ENCODE measurements around the gene CHMP4A.

CHMP4A gene, protein sequence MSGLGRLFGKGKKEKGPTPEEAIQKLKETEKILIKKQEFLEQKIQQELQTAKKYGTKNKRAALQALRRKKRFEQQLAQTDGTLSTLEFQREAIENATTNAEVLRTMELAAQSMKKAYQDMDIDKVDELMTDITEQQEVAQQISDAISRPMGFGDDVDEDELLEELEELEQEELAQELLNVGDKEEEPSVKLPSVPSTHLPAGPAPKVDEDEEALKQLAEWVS

DNA sequence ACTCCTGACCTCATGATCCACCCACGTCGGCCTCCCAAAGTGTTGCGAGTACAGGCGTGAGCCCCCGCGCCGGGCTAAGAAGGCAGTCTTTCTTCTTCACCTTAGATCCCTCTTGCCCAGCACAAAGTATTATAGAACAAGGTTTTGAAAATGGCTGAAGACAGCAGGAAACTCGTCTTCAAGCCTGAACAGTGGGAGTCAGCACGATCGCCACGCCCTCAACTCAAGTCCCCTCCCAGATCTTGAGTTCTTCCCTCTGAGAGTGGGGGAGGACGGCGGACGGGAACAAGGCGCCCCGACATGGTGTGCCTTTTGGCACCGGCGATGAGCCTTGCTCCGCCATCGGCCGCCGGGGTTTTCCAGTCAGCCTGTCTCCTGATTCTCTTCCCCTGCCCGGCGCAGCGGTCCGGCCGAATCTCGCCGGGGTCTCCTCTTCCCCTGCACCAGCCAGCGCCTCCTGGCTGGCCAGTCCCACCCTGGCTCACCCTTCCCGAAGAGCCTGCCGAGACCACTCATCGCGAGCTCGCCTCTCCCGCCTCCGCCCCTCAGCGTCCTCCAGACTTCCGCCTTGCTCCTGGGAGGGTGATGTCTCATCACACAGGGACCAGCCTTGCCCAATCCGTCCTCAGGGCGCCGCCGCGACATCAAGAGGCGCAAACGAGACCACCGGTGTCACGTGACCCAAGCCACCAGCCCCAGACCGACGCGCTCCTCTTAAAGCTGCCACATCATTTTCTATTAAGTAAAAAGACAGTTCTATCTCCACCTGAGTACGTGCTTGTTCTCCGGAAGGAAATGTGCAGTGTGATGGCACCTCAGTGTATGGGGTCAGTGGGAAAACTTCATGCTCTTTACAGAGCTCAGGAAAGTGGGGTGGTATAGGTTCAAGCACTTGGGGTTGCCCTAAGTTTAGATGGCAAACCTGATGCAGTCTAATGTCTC lies at the start of gene CHMP4A:
Gene CHMP4A (minus strand): TSS at position 565 of the 942 bp plus-strand sequence. CDS start 49 bp downstream, at position 516.
- peak; percentile 88 to 98 for DNase-seq (ENCODE audit: extremely low read depth in 1 of 2, low read depth in 1 of 2)

DNA sequence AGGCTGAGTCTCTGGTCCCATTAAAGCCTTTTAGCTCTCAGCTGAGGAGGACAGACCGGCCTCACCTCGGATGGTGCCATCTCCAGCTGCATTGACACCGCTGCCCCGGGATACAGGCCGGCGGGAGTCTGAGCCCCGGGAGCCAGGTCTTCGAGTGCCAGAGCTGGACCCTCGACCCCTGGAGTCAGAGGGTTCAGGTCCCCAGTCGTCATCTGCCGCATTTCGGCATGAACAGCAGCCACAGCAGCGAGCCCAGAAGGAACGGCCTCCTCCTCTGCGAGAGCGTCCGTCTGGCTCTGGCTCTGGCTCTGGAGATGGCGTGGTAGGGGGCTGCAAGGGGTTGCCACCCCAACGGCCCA lies 48.7 kb upstream of the CHMP4A start:
- DNase-seq (ENCODE audit: extremely low read depth in 1 of 2, low read depth in 1 of 2) = no peak

DNA sequence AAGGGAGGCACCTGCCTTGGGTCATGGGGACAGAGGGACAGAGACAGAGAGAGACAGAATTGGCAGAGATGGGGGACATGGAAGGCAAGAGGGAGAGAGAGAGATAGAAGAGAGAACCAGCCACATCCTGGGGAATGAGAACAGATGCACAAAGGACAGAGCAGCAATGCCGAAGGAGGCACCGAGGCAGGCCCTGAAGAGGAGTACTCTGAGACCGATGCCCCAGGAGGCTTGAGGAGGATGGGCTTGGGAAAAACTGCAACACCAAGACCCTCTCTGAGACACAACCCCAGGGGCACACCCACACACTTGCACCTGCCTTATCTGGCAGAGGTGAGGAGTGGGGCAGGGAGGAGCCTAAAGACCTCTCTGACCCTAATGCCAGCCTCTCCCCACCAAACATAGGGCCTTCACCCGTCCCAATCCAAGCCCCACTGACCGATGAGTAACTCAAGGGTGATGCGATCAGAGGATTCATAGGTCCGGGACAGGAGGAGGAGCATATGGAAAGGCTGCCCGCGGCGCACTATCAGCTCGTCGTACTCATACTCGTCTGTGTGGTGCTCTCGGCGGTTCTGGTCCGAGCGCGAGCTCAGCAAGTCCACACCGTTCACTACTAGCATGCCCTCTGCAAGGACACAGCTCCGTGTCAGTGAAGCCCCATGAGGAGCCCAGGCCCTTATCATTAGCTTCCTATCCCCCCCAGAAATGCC lies 48.1 kb upstream of the CHMP4A start:
- DNase-seq (ENCODE audit: extremely low read depth in 1 of 2, low read depth in 1 of 2) = no peak

DNA sequence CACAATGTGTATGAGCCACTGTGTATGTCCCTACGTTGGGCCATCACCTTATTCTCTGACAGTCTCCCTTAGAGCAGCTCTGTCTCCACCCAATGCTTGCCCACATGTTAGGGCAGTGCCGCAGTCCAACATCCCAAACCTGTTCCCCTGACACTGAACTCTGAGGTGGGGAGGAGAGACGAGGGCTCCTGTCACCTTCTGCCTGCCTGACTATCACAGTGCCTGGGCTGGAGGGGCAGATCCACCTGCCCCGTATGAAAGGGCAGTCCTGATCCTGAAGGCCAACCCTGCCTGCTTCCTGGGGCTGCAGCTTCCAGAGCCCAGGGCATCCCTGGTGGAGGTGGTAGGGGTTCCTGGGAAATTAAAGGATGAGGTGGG lies 47.5 kb upstream of the CHMP4A start:
- no peak for DNase-seq (ENCODE audit: extremely low read depth in 1 of 2, low read depth in 1 of 2)

DNA sequence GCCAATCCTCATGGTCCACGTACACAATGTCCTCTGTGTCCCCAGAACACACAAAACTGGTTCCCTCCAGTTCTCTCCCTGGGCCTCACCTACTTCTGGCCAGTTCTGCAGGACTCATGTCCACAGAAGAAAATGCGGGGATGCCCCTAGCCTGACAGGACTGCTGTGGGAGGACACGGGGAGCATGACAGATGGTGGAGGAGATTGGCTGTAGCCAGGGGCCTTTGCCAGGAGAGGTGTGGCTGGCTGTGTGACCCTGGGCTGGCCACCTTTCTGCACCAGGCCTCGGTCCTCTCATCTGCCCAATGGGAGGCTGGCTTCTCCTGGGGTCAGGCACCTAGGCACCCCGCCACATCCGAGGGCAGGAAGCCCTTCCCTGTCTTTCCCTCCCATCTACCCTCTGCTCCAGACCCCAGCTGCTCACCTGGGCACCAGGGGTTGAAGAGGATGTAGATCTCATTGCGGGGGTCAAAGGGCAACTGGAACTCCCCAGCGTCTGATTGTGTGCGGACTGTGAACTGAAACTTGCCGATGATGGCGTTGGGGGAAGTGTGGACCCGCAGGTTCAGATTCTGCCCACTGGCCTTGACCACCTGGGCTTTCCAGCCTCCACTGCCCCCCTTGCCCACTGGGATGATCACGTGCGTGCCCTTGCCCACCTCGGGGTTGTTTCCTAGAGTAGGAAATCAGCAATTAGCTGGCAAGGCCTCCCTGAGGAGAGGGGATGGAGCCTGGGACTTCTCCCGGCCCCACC lies 46.9 kb upstream of the CHMP4A start:
- DNase-seq (ENCODE audit: extremely low read depth in 1 of 2, low read depth in 1 of 2) = no peak

DNA sequence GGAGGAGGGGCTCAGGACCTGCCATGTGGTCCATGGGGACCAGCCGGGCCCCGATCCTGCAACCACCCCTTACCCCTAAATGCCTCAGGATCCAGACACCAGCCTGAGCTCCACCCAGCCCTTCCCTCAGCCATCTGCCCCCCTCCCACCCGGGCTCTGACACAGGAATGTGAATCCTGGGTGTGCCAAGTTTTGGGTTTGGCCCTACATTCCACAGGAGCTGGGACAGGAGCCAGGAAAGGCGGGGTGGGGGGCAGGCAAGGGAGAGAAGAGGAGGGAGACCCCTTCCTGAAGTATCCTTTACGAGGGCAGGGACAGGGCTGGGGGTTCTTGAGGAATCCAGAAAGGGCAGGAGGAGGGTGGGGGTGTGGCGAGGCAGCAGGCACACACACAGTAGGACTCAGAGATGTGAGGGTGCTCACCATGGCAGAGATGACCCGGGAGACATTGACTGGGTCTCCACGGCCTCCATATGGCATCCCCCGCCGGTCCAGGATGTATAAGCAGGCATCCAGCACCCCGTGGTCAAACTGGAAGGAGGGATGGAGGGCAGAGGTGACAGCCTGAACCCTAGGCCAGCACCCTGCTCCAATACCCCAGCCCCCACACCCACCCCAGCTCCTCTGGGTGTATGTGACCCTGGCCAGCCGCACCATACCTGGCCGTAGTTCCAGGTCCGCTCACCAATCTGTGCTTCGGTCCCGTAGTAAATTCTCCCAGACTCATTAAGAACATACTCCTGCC lies 46.2 kb upstream of the CHMP4A start:
- DNase-seq (ENCODE audit: extremely low read depth in 1 of 2, low read depth in 1 of 2) = no peak

DNA sequence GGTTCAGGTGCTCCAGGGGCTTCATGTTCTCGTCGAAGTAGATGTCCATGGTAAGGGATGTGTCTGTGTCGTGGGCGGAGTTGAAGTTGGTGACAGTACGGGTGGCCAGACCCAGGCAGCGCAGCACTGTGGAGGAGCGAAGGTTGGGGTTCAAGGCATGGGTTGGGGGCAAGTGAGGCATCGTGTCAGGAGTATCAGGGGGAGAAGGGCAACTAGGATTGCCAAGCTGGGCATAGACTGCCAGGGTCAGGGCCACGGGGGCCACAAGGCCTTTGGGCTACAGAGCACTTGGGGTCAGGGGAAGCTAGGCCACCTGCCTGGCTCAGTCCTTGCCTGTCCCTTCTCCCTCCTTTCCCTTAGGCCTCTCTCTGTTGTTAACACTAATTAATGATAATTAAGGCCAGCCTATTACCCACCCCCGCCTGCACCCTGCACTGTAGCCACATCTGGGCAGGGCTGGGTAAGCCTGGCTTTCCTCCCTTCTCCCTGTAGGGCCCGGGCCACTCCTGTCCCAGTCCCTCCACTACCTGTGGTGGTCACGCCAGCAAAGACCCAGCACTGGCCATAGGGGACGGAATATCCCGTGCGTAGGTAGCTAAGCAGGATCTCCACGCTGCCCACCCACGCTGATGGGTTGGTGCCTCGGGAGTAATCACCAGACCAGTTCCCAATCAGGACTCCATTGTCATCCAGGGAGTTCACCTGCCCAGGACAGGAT lies 45.4 kb upstream of the CHMP4A start:
- no peak for DNase-seq (ENCODE audit: extremely low read depth in 1 of 2, low read depth in 1 of 2)

DNA sequence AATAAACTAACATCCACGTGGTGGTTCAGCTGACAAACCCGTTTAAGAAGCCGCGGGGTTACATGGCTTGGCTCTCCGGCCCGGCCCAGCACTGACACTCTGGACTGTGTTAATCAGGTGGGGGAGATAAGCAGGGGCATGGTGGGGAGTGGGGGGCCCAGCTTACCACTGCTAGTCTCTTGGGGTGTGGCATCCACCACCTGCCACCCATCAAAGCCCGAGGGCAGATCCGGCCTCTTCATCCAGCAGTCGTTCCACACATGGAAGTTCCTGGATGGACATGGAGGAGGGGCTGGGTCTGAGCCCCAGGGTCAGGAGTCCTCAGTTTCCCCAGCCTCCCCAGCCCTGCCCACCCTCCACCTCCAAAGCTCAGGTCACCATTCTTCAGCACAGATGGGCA lies 44.8 kb upstream of the CHMP4A start:
- DNase-seq (ENCODE audit: extremely low read depth in 1 of 2, low read depth in 1 of 2) = no peak

DNA sequence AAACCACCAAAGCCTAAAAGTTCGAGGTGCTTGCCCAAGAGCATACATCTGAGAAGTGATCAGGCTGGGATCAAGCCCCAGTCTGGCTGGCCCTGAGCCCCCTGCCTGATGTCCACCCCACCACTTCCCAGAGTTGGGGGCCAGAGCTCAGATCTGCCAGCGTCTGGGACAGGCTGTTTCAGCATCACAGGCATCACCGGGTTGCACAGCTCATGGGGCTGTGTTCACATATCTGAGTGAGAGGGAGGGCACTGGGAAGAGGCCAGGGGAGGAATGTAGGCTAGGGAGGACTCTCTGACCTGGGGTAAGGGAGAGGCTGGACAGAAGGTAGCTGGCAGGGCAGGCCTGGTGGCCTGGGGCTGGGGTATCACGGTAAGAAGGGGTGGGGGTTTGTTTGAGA lies 43.7 kb upstream of the CHMP4A start:
- DNase-seq (ENCODE audit: extremely low read depth in 1 of 2, low read depth in 1 of 2) = no peak

DNA sequence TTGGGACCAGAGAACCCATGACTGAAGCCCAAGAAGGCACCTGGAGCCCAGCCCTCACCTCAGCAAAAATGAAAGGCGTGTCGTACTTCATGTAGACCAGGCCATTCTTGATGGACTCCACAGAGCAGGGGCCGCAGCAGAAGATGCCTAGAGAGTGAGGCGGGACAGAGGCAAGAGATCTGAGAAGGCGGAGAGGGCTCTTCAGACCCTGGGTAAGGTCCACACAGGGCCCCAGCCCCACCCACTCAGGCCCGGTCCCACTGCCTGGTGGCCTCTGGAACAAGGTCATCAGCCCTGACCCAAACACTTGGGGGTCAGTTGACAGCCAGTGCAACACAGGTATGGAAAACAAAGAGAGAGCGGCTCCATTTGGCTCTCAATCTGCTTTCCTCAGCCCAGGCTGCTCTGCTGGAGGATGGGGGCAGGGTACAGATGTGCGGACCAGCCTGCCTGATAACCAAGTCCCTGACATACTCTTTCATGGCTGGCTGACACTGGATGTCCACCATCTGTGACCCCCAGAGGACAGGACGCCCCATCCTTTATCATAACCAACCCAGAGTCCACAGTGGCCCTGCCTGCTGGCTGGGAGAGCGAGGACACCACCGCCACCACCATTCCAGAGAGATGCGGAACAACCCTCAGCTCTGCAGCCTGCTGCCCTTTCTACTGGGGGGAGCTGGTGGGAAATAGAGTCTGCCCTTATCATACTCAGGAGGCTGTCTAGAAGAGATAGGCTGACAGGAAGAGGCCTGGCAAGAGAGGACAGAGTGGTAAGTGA lies 42.8 kb upstream of the CHMP4A start:
- DNase-seq (ENCODE audit: extremely low read depth in 1 of 2, low read depth in 1 of 2) = no peak

DNA sequence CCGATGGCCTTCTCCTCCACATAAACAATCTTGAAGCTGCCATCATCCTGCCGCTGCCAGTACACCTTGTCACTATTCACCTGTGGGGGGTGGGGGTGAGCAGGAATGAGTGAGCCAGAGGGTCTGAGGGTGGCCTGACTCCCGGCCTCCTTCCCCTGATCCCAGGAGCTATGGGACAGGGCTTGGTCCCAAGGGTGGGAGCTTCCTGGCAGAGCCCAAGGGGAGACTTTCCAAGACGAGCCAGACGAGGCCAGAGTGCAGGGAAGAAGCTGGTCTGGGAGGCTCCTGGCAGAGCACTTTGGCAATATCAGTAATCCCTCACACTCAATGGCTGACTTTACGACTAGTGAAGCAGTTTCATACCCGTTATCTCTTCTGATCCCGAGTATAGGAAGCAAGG lies 42.1 kb upstream of the CHMP4A start:
- no peak for DNase-seq (ENCODE audit: extremely low read depth in 1 of 2, low read depth in 1 of 2)

DNA sequence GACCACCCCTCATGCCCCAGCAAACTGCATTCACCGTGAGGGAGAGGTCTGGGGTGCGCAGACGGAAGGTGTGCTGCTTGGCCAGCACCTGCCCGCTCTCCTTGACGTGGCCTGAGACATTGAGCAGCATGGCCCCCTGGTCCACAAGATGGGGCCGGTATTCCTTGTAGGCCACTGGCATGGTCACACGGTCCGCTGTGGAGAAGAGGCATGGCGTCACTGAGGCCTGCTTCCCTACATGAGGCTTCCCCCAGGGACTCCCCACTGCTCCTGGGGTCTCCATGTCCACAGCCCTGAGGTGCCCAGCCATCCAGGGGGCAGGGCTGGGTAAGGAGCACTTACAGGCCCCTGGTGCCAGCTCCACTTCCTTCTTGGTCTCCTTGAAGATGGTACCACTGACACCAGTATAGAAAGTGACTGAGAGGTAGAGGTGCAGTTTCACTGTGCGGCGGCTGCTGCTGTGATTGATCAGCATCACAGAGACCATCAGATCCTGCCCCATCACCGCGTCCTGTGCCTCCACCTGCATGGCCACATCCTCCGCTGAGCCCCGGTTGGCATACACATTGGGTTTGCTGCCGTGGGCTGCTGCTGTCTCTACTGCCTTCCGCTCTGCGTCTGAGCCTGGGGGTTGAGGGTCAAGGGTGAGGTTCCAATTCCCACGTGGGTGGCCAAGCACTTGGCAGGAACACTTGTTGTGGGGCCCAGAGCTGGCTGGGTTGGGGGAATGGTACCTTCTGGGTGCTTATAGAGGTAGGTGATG lies 41.5 kb upstream of the CHMP4A start:
- no peak for DNase-seq (ENCODE audit: extremely low read depth in 1 of 2, low read depth in 1 of 2)

DNA sequence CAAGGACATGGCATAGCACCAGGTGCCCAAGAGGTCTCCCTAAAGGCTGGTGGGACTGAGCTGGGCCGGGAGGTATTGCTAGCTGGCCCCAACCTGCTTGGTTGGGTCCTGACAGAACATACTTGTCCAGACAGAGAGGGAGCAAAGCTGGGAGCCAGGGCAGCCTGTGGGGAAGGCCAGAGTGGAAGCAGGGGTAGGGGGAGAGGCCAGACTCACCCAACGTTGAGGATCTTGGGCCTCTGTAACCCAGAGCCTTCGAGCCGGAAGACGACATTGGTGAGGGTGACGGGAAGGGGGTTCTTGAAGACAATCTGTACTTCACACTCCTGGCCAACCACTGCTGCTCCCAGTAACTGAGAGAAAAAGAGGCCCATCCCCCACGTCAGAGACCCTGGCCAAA lies 40.6 kb upstream of the CHMP4A start:
- no peak for DNase-seq (ENCODE audit: extremely low read depth in 1 of 2, low read depth in 1 of 2)

DNA sequence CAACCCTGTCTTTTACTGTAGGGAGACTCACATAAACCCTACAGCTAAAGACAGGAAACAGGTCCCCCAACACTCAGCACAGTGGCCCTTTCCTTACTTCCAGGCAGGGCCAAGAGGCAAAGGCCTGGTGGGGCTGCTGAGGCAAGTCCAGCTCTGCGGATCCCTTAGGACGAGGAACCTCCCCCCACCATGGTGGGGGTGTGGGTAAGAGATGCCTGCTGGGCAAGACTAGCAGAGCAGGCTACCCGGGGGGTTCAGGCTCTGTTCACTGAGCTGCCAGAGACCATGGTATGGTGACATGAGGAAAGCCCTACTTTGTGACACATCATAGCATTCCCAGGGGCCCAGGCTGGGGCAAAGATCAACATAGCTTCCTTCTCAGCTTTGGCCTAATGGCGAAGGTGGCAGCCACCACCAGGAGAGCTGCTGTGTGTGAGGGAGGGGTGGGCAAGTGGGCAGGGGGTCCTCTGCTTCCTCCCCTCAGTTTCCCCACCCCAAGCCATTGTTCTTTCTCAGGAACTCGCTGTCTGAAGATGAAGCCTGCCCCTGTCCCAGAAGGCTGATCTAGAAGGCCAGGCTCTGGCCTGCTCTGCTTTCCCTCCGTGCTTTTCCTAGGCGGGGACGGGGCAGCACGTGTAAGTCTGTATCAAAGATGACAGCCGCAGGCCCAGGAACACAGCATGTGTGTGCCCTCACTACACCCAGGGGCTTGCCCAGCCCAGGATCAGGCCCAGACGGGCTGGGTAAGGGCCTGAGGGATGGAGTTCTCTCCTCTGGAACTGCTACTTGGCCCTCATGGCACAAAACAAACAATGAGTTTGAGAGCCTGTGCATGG lies 39.2 kb upstream of the CHMP4A start:
- DNase-seq (ENCODE audit: extremely low read depth in 1 of 2, low read depth in 1 of 2) = no peak

DNA sequence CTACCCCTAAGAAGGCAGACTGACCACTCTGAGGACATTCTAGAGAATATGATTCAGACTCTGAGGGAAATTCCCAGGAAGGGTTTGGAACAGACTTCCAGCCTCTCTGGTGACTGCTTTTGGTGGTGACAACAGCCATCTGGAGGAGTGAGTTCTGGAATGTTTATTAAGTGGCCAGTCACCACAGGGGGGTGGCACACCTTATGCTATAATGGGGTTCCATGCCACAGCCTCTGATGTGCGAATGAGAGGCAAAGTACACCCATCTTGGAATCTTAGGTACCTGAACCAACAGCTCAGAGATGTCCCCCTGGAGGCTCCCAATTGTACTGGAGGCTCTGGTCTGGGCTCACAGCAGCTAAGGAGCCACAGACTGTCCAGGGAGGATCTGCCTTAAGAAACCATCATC lies 38.6 kb upstream of the CHMP4A start:
- no peak for DNase-seq (ENCODE audit: extremely low read depth in 1 of 2, low read depth in 1 of 2)

DNA sequence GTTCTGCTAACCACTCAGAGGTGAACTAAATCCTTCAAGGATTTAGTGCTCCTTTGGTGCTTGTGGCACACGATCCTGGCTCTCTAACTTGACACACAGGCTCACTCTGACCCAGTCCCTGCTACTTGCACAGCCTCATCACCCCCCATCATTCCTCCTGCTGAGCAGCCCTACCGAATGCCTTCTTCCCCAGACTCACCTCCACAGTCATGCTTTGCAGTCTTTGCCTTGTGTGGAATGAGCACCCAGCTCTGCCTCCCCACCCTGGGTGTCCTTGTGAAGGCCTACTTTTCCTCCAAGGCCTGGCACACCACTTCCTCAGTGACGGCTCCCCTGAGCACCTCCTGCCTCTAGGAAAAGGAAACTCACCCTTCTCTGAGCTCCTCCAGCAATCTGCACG lies 37.1 kb upstream of the CHMP4A start:
- DNase-seq (ENCODE audit: extremely low read depth in 1 of 2, low read depth in 1 of 2) = no peak

All from stimulated activated CD8-positive, alpha-beta memory T cell treated with anti-CD3 and anti-CD28 coated beads, Interleukin-7, amount 100 ng/mL, for 48 hours (primary cell).